Activated T-helper 1 cell treated with Interleukin-2 at 50 U/mL for 16 hours (primary cell): ENCODE data around the gene TNFRSF8.
"Not testable (repeated sequence)": the region's sequence is repeated elsewhere in the genome, so short reads cannot be mapped to it uniquely, and the experiment has no call there.

Source experiments
- DNase-seq: peaks from one replicate; pipeline ENCODE4 v3.0.0-alpha.2; 2020; ENCODE audit warnings: low read depth

TNFRSF8 gene

GRCh38 chr1:12038356-12039163, 24.5 kb upstream of the TNFRSF8 start:
- DNase-seq = no peak

GRCh38 chr1:12039164-12039525, 24.0 kb upstream of the TNFRSF8 start:
- no peak for DNase-seq

- not testable (repeated sequence) for DNase-seq
These were observed 23.2 kb upstream of the TNFRSF8 start for GRCh38 chr1:12039824-12040456.

- no peak for DNase-seq
These were observed 22.5 kb upstream of the TNFRSF8 start for GRCh38 chr1:12040457-12041051.

GRCh38 chr1:12044187-12044877, 18.8 kb upstream of the TNFRSF8 start:
- DNase-seq = not testable (repeated sequence)

GRCh38 chr1:12046749-12047119, 16.4 kb upstream of the TNFRSF8 start:
- DNase-seq = no peak

GRCh38 chr1:12047120-12047876, 15.8 kb upstream of the TNFRSF8 start:
- peak; percentile 6 for DNase-seq

- no peak for DNase-seq
These were observed 14.7 kb upstream of the TNFRSF8 start for GRCh38 chr1:12048372-12048771.

- DNase-seq = no peak
These were observed 13.5 kb upstream of the TNFRSF8 start for GRCh38 chr1:12049616-12050015.

- DNase-seq = no peak
These were observed 11.7 kb upstream of the TNFRSF8 start for GRCh38 chr1:12051361-12051760.

GRCh38 chr1:12052008-12052573, 11.0 kb upstream of the TNFRSF8 start:
- DNase-seq = no peak

- no peak for DNase-seq
These were observed 10.0 kb upstream of the TNFRSF8 start for GRCh38 chr1:12052997-12053686.

GRCh38 chr1:12053752-12054548, 9.2 kb upstream of the TNFRSF8 start:
- no peak for DNase-seq

- no peak for DNase-seq
These were observed 7.8 kb upstream of the TNFRSF8 start for GRCh38 chr1:12055259-12055658.

GRCh38 chr1:12056331-12056841, 6.7 kb upstream of the TNFRSF8 start:
- no peak for DNase-seq

GRCh38 chr1:12057382-12057781, 5.7 kb upstream of the TNFRSF8 start:
- DNase-seq = no peak

- no peak for DNase-seq
These were observed 5.0 kb upstream of the TNFRSF8 start for GRCh38 chr1:12057940-12058687.

GRCh38 chr1:12059226-12059625, 3.9 kb upstream of the TNFRSF8 start:
- no peak for DNase-seq
